CD14-positive monocyte (primary cell): ENCODE results near the gene SLC37A3. TPM values are rescaled to one million over a fixed set of nuclear protein-coding genes. Genes with fewer than 3 reads are reported as not detected.
"Not testable (repeated sequence)": the region's sequence is repeated elsewhere in the genome, so short reads cannot be mapped to it uniquely, and the experiment has no call there.

Experiments used
- DNase-seq, 3 donors: peaks; one replicate each; pipeline ENCODE4 v3.0.0-alpha.2; 2011 to 2022
- H2AFZ ChIP-seq: 2 replicates; pipeline ENCODE4 v1.6.0; 2012; ENCODE audit warnings: mild to moderate bottlenecking, low read depth, low read length, inconsistent platforms; ENCODE audit not compliant: insufficient read depth, poor library complexity, severe bottlenecking
- H3K27ac ChIP-seq, 2 donors: 1 replicate in 1 of 2; 2 replicates in 1 of 2; pipeline ENCODE4 v1.5.1; 2012 to 2013; ENCODE audit warnings: low read length in 2 of 2, control low read depth in 1 of 2, inconsistent platforms in 1 of 2, low read depth in 1 of 2, mild to moderate bottlenecking in 1 of 2
- H3K27me3 ChIP-seq, 2 donors: one replicate each; pipeline versions ENCODE4 v1.6.0 to v1.6.1; 2011 to 2013; ENCODE audit warnings: low read length in 2 of 2; ENCODE audit not compliant: control insufficient read depth in 2 of 2, insufficient read depth in 2 of 2
- H3K36me3 ChIP-seq, 2 donors: replicated peaks in 1 of 2; 1 replicate in 1 of 2; 2 replicates in 1 of 2; pipeline versions ENCODE4 v1.5.1 to v1.6.1; 2012 to 2013; ENCODE audit warnings: low read length in 2 of 2, control low read depth in 1 of 2, inconsistent platforms in 1 of 2, mild to moderate bottlenecking in 1 of 2; ENCODE audit not compliant: insufficient read depth in 2 of 2, control insufficient read depth in 1 of 2
- H3K4me1 ChIP-seq, 2 donors: 1 replicate in 1 of 2; 2 replicates in 1 of 2; pipeline versions ENCODE4 v1.5.1 to v1.6.1; 2012 to 2013; ENCODE audit warnings: low read length in 2 of 2, control low read depth in 1 of 2, inconsistent platforms in 1 of 2, mild to moderate bottlenecking in 1 of 2, moderate library complexity in 1 of 2; ENCODE audit not compliant: insufficient read depth in 2 of 2, control insufficient read depth in 1 of 2
- H3K4me2 ChIP-seq: replicated peaks from 2 replicates; pipeline ENCODE3; 2012; ENCODE audit warnings: low read length, moderate library complexity, mild to moderate bottlenecking; ENCODE audit not compliant: poor library complexity, severe bottlenecking; ENCODE audit errors: extremely low read depth
- H3K4me3 ChIP-seq, 3 experiments: fragments of 200-600 bp in 1 of 3; sonication (generic) in 1 of 3; replicated peaks in 1 of 3; 1 replicate in 2 of 3; 2 replicates in 1 of 3; pipeline ENCODE4 v1.5.1; 2011 to 2013; ENCODE audit warnings: low read length in 3 of 3, mild to moderate bottlenecking in 3 of 3, control low read depth in 2 of 3, low read depth in 2 of 3, inconsistent platforms in 1 of 3, moderate library complexity in 1 of 3
- H3K79me2 ChIP-seq: 2 replicates; pipeline ENCODE4 v1.6.0; 2012; ENCODE audit warnings: mild to moderate bottlenecking, control low read depth, inconsistent platforms, low read length, moderate library complexity; ENCODE audit not compliant: insufficient read depth
- H3K9ac ChIP-seq: 2 replicates; pipeline ENCODE4 v1.6.0; 2017; ENCODE audit warnings: low read length, mild to moderate bottlenecking; ENCODE audit not compliant: insufficient read depth, poor library complexity, severe bottlenecking
- H3K9me3 ChIP-seq, 2 donors: replicated peaks in 1 of 2; 1 replicate in 1 of 2; 2 replicates in 1 of 2; pipeline versions ENCODE4 v1.5.1 to v1.6.1; 2012 to 2013; ENCODE audit warnings: low read length in 2 of 2, control low read depth in 1 of 2; ENCODE audit not compliant: control insufficient read depth in 1 of 2, insufficient read depth in 1 of 2
- H4K20me1 ChIP-seq: 2 replicates; pipeline ENCODE4 v1.6.0; 2012; ENCODE audit warnings: mild to moderate bottlenecking, low read length, control low read depth, moderate library complexity; ENCODE audit not compliant: insufficient read depth
- H3K27ac Mint-ChIP-seq, 7 donors: one replicate each; pipeline ENCODE4 v1.8.0; 2020; ENCODE audit warnings: mild to moderate bottlenecking in 7 of 7, mixed read lengths in 7 of 7, moderate library complexity in 6 of 7, inconsistent platforms in 2 of 7
- H3K27me3 Mint-ChIP-seq, 3 donors: one replicate each; pipeline ENCODE4 v1.8.0; 2021 to 2022; ENCODE audit warnings: low read depth in 3 of 3, mild to moderate bottlenecking in 3 of 3, mixed read lengths in 3 of 3, moderate library complexity in 3 of 3, inconsistent platforms in 1 of 3
- H3K36me3 Mint-ChIP-seq, 2 donors: one replicate each; pipeline ENCODE4 v1.8.0; 2020; ENCODE audit warnings: mixed read lengths in 2 of 2, inconsistent platforms in 1 of 2, mild to moderate bottlenecking in 1 of 2
- H3K4me1 Mint-ChIP-seq: one replicate; pipeline ENCODE4 v1.8.0; 2020; ENCODE audit warnings: mild to moderate bottlenecking, mixed read lengths
- H3K4me3 Mint-ChIP-seq, 2 donors: one replicate each; pipeline ENCODE4 v1.8.0; 2020; ENCODE audit warnings: mild to moderate bottlenecking in 2 of 2, mixed read lengths in 2 of 2, moderate library complexity in 1 of 2
- H3K9me3 Mint-ChIP-seq, 7 donors: one replicate each; pipeline ENCODE4 v1.8.0; 2020 to 2022; ENCODE audit warnings: mixed read lengths in 7 of 7, mild to moderate bottlenecking in 6 of 7, moderate library complexity in 6 of 7, inconsistent platforms in 2 of 7
- WGBS: methylation state at CpG from one replicate; pipeline ENCODE4 v1.1.5; 2013; ENCODE audit warnings: missing lambda C conversion rate; ENCODE audit not compliant: insufficient coverage; 5-methylcytosine and 5-hydroxymethylcytosine counted together
- intact Hi-C, 2 donors: fragments of 100-400 bp; cut with micrococcal nuclease; formaldehyde crosslinking; loops; one replicate each; pipeline versions ENCODE4 v1.15.0 to v1.15.1; 2023
- polyA plus RNA-seq, 3 donors: library from polyadenylated mRNA; depleted of rRNA in 1 of 3; unstranded in 2 of 3; stranded (reverse) in 1 of 3; fragments of 300-500 nt in 2 of 3; fragments of >200 nt in 1 of 3; fragmentation: Illumina TruSeq in 2 of 3; gene quantifications; 1 replicate in 2 of 3; 2 replicates in 1 of 3; pipeline ENCODE4 v1.2.3, GENCODE V29; 2012 to 2021
- TF ChIP-seq, protein P1 (sequence below): fragments of 200-600 bp; IDR thresholded peaks from one replicate; pipeline ENCODE4 v1.8.0; 2022; ENCODE audit warnings: antibody characterized with exemption, mild to moderate bottlenecking

The SLC37A3 gene
- polyA plus RNA-seq, 3 donors = 3.1 to 26.1 (median 5.2) TPM

DNA sequence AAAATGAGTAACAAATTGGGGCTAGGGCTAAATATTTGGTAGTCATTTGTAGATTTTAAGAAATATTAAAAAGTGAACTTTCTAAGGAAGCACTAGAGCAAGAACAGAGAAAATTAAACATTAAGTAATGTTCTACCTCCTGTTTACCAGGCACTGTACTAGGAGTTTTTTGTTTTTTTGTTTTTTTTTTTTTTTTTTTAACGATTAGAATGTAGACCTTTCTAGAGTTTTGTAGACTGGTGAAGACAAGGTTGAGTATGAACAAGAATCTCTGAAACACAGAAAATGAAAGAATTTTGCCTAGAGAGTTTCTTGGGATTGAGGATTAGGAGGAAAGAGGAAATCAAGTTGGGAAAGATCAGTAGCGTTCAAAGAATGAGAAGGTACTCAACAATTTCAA lies 73.6 kb downstream of the SLC37A3 start:
- Histone ChIP-seq H3K9ac (no peak overlapping the region), H3K4me3 (no peak overlapping the region), H3K4me1 (peaks cover 15 to 21% of the 10 kb centered on the region in 2 donors), H3K9me3 (no peaks in the 10 kb centered on the region), H3K36me3 (no peaks in the 10 kb centered on the region), H4K20me1 (no peaks in the 10 kb centered on the region), H2AFZ (no peak overlapping the region), H3K79me2 (no peaks in the 10 kb centered on the region), H3K27me3 (no peaks in the 10 kb centered on the region), H3K4me2 (no peak overlapping the region), H3K27ac (no peak overlapping the region)
- Mint-ChIP-seq H3K4me3 (no peak overlapping the region), H3K9me3 (no peaks in the 10 kb centered on the region), H3K36me3 (peaks cover 0 to 2% of the 10 kb centered on the region in 2 donors), H3K27me3 (peaks cover 0 to 2% (median 0%) of the 10 kb centered on the region in 3 donors), H3K27ac (no peak overlapping the region), H3K4me1 (peaks cover 9% of the 10 kb centered on the region)
- 83% methylated on average over 1 of the region's 2 CpGs for WGBS
- DNase-seq = no peak
- TF ChIP-seq, protein P1, sequence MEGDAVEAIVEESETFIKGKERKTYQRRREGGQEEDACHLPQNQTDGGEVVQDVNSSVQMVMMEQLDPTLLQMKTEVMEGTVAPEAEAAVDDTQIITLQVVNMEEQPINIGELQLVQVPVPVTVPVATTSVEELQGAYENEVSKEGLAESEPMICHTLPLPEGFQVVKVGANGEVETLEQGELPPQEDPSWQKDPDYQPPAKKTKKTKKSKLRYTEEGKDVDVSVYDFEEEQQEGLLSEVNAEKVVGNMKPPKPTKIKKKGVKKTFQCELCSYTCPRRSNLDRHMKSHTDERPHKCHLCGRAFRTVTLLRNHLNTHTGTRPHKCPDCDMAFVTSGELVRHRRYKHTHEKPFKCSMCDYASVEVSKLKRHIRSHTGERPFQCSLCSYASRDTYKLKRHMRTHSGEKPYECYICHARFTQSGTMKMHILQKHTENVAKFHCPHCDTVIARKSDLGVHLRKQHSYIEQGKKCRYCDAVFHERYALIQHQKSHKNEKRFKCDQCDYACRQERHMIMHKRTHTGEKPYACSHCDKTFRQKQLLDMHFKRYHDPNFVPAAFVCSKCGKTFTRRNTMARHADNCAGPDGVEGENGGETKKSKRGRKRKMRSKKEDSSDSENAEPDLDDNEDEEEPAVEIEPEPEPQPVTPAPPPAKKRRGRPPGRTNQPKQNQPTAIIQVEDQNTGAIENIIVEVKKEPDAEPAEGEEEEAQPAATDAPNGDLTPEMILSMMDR = no peak
- intact Hi-C loops = no loop called here

GRCh38 chr7:140322759-140323158 lies 75.6 kb downstream of the SLC37A3 start:
- Mint-ChIP-seq H3K9me3 (peaks cover 0 to 2% (median 0%) of the 10 kb centered on the region in 7 donors), H3K4me3 (no peak overlapping the region), H3K27ac (no peak overlapping the region), H3K36me3 (peaks cover 5 to 6% of the 10 kb centered on the region in 2 donors), H3K4me1 (peaks cover 25% of the 10 kb centered on the region), H3K27me3 (peaks cover 0 to 4% (median 0%) of the 10 kb centered on the region in 3 donors)
- H3K79me2 ChIP-seq = no peaks in the 10 kb centered on the region
- H3K36me3 ChIP-seq = no peaks in the 10 kb centered on the region
- 91% methylated on average over 5 of the region's 6 CpGs for WGBS
- no peak overlapping the region for H3K4me2 ChIP-seq
- H3K27me3 ChIP-seq = no peaks in the 10 kb centered on the region
- no peak overlapping the region for H3K27ac ChIP-seq
- TF ChIP-seq, protein P1 = no peak
- H2AFZ ChIP-seq = no peak overlapping the region
- no peak overlapping the region for H3K4me3 ChIP-seq
- H3K4me1 ChIP-seq = peaks cover 31 to 40% of the 10 kb centered on the region in 2 donors
- DNase-seq = no peak
- no peaks in the 10 kb centered on the region for H4K20me1 ChIP-seq
- intact Hi-C loops = no loop called here
- H3K9me3 ChIP-seq = no peaks in the 10 kb centered on the region
- H3K9ac ChIP-seq = no peak overlapping the region

GRCh38 chr7:140320078-140320477 lies 78.3 kb downstream of the SLC37A3 start:
- not testable (repeated sequence) for H3K36me3 ChIP-seq

More at GRCh38 chr7:140320078-140320477, 78.3 kb downstream of the SLC37A3 start:
- H3K36me3 Mint-ChIP-seq, H3K4me3 Mint-ChIP-seq, H3K27me3 ChIP-seq, H3K79me2 ChIP-seq, intact Hi-C loops, H3K9me3 Mint-ChIP-seq, H3K9ac ChIP-seq, H3K9me3 ChIP-seq, H3K27ac ChIP-seq, H3K27me3 Mint-ChIP-seq, H4K20me1 ChIP-seq, H2AFZ ChIP-seq, H3K4me3 ChIP-seq, H3K4me2 ChIP-seq: not testable (repeated sequence)
- WGBS = no CpG with 5 or more reads among the region's 4 CpGs
- H3K4me1 Mint-ChIP-seq = peaks cover 51% of the 10 kb centered on the region
- peak in 2 of 3 donors; percentile 35 to 39 for DNase-seq
- H3K27ac Mint-ChIP-seq = peak overlapping the region in 4 of 7 donors; percentile 16 to 32 (median 24)
- peaks cover 47 to 57% of the 10 kb centered on the region in 2 donors for H3K4me1 ChIP-seq
